T-helper 1 cell (primary cell): ENCODE data around the gene CACNA2D1.

ENCODE experiments used
- DNase-seq, 5 donors: peaks; one replicate each; pipeline ENCODE4 v3.0.0-alpha.2; 2012 to 2020

Gene CACNA2D1

GRCh38 chr7:82211333-82211732 is 232.2 kb downstream of the CACNA2D1 start:
- no peak for DNase-seq

GRCh38 chr7:82210416-82211184 is 233.0 kb downstream of the CACNA2D1 start:
- DNase-seq: no peak

DNA sequence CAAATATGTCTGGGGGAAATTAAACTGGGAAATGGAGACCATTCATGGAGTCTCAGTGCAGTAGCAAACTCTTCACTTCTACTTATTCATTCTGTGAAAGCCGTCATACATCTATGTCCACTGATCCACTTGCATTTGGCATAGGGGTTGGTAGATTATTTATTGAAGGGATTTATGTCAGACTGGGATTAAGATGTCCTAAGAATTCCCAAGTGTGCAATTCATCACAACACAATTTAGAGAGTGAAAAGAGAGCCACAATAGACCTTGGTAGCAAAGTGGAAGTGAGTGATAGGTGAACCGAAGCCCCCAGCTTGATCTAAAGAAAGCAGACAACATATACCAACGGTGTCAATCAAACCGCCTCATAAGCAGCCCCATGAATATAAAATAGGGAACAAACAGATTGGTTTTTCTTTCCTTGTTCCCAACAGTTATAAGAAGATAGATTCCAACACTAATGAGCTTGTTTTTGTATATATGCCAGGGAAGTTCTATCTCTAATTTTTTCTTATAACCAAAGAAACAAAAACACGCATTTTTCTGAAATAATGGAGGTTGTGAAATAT is 234.3 kb downstream of the CACNA2D1 start:
- no peak for DNase-seq

DNA sequence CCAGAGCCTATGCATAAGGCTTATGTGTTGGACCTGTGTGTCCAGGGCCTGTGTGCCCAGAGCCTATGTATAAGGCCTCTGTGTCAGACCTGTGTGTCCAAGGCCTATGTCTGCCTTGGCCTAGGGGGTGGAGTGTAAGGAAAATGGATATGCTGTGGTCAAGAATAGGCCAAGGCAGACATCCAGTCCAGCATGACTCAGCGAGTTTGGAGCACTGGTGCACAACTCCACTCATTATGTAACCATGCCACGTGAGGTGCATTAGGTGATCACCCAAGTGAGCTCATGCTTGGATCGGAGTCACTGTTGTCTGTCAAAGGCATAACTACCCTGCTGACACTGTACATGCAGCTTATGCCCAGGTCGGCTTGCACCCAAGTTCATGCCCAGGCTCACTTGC is 238.9 kb downstream of the CACNA2D1 start:
- no peak for DNase-seq

DNA sequence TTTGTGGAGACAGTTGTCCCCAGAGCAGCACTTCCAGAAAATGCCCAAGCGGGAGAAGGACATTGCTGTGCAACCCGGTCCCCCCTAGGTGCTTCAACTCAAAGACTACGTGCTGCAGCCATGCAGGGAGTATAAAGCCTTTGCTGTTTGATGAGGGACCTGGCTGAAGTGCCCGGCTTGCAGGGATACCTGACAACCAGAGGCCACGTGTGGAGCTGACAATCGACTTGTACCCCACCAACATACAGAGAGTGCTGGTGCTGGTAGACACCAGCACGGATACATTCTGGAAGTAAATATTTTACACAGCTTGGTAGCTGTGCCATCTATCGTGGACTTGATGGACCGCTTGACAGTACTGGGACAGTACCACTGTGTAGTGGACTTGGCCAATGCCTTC is 240.6 kb downstream of the CACNA2D1 start:
- no peak for DNase-seq

GRCh38 chr7:82202107-82202506 is 241.5 kb downstream of the CACNA2D1 start:
- DNase-seq: no peak

- DNase-seq: no peak
Observed at GRCh38 chr7:82200601-82201000, 243.0 kb downstream of the CACNA2D1 start.

DNA sequence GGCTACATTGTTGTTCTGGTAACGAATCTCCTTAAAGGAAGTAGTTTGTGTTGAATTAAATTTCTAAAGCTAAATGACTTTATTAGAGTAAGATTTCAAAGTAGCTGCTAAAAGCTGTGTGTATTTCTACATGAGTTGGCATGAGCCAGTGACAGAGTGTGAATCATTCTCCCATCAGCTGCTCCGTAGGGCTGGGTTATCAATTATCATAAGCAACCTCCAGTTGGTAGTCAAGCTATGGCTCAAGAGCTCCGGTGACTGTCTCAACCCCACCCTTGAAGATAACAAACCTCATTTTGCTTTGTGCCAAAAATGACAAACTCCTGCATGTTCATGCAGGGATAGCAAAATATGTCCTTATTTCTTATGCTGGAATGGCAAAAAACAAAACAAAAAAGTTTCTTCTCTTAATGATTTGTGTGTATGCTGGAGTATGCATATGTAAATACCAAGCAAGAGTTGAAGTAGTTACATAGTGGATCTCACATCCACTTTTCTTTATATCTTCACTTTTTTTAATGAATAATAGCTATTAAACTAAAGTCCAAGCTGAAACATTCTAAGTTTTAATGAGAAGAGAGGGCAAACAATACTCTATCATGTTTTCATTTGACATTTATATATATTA is 249.4 kb downstream of the CACNA2D1 start:
- DNase-seq: no peak

DNA sequence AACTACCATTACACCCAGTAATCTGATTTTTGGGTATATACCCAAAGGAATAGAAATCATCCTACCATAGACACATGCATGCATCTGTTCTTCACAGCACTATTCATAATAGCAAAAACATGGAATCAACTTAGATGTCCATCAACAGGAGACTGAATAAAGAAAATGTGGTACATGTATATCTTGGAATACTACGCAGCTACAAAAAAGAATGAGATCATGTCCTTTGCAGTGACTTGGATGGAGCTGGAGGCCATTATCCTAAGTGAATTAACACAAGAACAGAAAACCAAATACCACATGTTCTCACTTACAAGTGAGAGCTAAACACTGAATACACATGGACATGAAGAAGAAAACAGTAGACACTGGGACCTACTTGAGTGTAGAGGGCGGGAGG is 254.9 kb downstream of the CACNA2D1 start:
- DNase-seq: no peak

GRCh38 chr7:82185443-82185842 is 258.1 kb downstream of the CACNA2D1 start:
- no peak for DNase-seq

DNA sequence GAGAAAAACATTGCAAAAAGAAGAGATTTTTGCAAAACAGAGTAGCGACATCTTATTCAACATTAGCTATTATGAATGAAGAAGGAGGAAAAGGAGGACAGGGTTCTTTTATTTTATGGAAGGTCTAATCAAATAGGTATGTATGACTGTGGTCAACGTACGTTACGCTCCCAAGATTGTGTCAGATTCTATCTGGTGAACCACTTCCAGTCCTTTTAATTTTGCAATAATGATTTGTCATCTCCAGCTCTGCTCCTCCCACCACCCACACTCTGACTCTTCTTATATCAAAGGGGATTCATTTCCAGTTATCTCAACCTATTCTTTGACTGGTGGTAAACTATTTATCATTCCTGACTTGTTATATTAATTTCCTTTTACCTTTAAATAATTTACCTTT is 259.9 kb downstream of the CACNA2D1 start:
- DNase-seq: no peak

DNA sequence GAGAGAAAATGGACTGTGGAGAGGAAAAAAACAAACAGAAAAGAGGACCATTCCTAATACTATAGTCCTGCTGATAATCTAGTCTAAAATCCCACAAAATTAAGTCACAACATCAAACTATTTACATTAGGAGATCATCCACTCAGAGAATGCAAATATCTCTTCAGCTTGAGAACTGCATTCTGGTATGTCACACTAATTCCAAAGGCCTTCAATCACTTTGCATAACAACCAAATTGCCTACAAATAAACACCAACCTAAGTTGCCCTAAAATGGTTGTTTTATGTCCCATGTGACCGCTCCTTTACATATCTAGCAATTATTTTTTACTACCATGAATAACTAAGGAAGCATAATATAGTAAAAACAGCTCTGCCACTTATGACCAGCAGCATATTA is 264.3 kb downstream of the CACNA2D1 start:
- no peak for DNase-seq

- no peak for DNase-seq
Observed at GRCh38 chr7:82175319-82175718, 268.3 kb downstream of the CACNA2D1 start.

DNA sequence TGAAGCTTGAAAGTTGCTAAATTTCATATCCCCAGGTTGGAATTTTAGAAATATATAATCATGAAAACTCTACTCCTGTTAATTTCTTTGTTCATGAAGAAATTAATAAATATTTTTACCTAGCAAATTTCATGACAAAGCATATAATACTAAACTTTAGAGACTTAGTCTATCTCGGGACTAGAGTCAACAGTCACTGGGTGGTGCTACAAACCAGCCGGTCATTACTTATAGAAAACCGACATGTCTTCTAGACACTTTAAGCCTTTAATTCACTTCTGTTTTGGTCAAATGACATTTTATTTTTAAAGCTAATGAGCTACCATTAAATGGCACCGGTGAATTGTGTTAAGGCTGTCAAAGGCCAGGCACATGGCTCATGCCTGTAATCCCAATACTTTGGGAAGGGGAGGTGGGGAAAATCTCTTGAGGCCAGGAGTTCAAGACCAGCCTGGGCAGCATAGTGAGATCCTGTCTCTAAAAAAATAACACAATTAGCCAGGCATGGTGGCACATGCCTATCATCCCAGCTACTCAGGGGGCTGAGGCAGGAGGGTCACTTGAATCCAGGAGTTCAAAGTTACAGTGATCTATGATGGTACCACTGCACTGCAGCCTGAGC is 270.1 kb downstream of the CACNA2D1 start:
- DNase-seq: no peak

DNA sequence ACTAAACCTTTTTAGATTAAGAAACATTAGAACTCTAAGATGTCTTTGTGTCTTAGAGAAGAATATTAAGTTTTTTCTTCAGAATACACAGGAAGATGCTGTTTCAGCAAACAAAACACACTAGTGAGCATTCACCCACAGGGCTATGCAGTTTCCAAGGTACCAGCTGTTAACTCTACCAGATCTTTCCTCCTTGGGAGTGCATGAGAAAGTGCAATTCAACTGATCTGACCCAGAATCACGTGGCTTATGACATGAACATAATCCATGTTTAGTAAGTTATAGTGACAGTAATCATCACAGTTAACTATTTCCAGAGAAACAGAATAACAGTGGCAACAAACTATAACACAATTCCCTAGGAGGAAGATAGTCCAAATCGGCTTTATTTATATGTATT is 270.7 kb downstream of the CACNA2D1 start:
- DNase-seq: no peak

- no peak for DNase-seq
Observed at GRCh38 chr7:82172017-82172416, 271.6 kb downstream of the CACNA2D1 start.

DNA sequence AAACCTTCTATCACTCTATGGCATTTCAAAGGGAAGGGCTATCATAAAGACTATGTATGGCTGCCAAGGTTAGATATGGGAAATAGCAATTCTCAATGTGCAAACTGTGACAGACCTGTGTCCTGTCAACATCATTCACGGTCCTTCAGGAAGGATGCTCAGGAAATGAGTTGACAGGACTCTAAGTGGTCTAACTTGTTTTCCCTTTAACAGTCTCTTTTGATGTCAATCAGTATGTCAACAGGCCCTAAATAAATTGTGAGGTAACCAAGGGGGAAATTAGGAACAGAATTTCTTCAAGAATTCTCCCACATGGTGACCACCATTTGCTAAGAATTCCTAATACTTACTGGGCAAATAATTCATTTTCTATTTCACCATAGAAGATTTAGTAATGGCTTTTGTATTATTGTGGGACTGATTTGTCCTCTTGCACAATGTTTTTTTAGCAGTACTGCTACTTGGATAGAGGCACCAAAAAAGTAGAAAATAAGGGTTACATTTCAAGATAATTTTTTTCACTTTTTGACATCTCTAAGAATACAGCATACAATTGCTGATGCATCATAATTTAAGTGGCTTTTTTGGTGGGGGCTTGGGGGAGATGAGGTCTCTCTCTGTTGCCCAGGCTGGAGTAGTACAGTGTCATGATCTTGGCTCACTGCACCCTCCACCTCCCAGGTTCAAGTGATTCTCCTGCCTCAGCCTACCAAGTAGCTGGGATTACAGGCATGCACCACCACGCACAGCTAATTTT is 275.8 kb downstream of the CACNA2D1 start:
- DNase-seq: no peak

GRCh38 chr7:82166260-82167015 is 277.1 kb downstream of the CACNA2D1 start:
- DNase-seq: no peak

DNA sequence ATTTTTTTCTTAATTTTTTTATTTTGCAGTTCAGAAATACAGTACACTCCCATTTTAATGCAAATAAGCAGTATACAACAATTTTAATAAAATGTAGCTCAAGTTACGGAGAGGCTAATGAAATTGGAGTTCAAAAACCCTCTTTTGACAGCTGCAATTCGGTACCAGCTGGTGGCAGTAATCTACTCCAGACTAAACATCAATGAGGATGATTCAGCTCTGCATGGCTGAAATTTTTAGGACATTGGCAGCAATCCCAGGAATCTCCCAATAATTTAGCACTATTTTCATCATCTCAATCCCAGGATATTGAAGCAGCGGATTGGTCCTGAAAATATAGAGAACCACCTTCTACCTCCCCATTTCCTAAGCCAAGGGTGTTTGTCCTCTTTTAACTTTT is 278.8 kb downstream of the CACNA2D1 start:
- DNase-seq: no peak

DNA sequence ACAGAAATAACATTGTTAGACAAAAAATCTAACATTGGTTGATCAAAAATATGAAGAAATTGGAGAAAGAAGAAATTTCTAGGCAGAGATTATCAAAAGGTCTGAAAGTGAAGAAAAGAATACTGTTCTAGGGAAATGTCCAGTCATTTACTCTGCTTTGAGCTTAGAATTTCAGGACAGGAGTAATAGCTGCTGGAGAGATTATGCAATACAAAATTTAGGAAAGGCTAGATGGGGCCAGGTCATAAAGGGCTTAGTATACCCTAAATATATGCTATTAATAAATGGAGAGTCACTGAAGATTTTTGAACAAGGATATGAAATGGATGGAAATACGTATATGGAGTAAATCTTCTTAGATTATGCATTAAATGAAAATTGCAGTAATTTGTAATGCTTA is 279.2 kb downstream of the CACNA2D1 start:
- DNase-seq: no peak

GRCh38 chr7:82163586-82163985 is 280.0 kb downstream of the CACNA2D1 start:
- no peak for DNase-seq

DNA sequence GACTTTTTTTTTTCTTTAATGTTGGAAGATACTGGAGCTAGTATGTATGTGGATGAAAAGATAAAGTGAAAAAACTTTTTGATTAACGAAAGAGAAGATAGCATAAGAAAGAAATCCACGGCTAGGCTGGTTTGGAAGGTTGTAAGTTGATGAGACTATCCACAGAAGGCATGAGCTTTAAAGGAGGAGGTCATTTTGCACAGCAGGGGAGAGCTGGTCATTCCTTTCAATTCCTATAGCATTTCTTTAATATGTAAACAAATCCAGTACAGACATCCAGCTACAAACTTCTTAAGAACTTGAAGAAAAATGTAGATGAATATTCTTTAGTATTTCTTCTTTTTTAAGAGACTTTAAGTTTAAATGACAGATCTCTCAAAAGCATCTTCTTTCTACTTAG is 281.3 kb downstream of the CACNA2D1 start:
- no peak for DNase-seq
